Left lung (tissue), 10 donors: ENCODE measurements around the gene BNIP2. TPM values are rescaled to one million over a fixed set of nuclear protein-coding genes. Genes with fewer than 3 reads are reported as not detected.
"Not testable (repeated sequence)": the region's sequence is repeated elsewhere in the genome, so short reads cannot be mapped to it uniquely, and the experiment has no call there.

Experiments used
- ATAC-seq: fragments of 200-7000 bp; cut with Tn5 transposase; one replicate; pipeline ENCODE4 v1.9.1; 2020; ENCODE audit warnings: moderate library complexity
- DNase-seq, 4 donors: peaks; one replicate each; pipeline ENCODE4 v3.0.0-alpha.2; 2013 to 2020
- H3K27ac ChIP-seq, 2 donors: fragments of 200-600 bp; sonication (generic) in 1 of 2; one replicate each; pipeline versions ENCODE4 v1.5.0 to v1.8.0; 2020 to 2021
- H3K27me3 ChIP-seq, 2 donors: fragments of 200-600 bp; sonication (generic) in 1 of 2; one replicate each; pipeline versions ENCODE4 v1.5.0 to v1.8.0; 2020 to 2021
- H3K36me3 ChIP-seq, 2 donors: fragments of 200-600 bp; sonication (generic) in 1 of 2; one replicate each; pipeline versions ENCODE4 v1.5.0 to v1.8.0; 2020 to 2021
- H3K4me1 ChIP-seq, 2 donors: fragments of 200-600 bp; one replicate each; pipeline ENCODE4 v1.8.0; 2021
- H3K4me3 ChIP-seq, 2 donors: fragments of 200-600 bp; sonication (generic) in 1 of 2; one replicate each; pipeline versions ENCODE4 v1.5.0 to v1.8.0; 2020 to 2021; ENCODE audit warnings: mild to moderate bottlenecking in 1 of 2
- H3K9me3 ChIP-seq, 2 donors: fragments of 200-600 bp; sonication (generic) in 1 of 2; one replicate each; pipeline versions ENCODE4 v1.5.0 to v1.8.0; 2020 to 2021
- CTCF ChIP-seq, 2 donors: fragments of 200-600 bp; sonication (generic) in 1 of 2; IDR thresholded peaks; one replicate each; pipeline versions ENCODE4 v1.5.0 to v1.8.0; 2021; ENCODE audit warnings: antibody characterized with exemption in 2 of 2
- intact Hi-C, 2 donors: fragments of 100-400 bp; cut with DNase I; formaldehyde crosslinking; loops; one replicate each; pipeline versions ENCODE4 v1.11.2 to v1.14.2; 2022
- polyA plus RNA-seq, 6 donors: library from polyadenylated mRNA; unstranded; fragments of 120-200 nt; gene quantifications; one replicate each; pipeline ENCODE4 v1.2.1, GENCODE V29; 2013; ENCODE audit not compliant: insufficient read length in 6 of 6
- total RNA-seq, 2 donors: library from RNA; stranded (reverse); fragmentation: NEBNext Ultra II Directional; extraction: Animal tissue kit (Norgen Biotek cat#: 25700); gene quantifications; one replicate each; pipeline ENCODE4 v1.2.1, GENCODE V29; 2021
- donor health status: DM: no; HTN: yes; CAD: no.
- donor health status: DM: no; HTN: no; CAD: no.

The BNIP2 gene
- total and polyA plus RNA-seq, 8 donors = 66.0 to 87.3 (median 73.7) TPM

- Histone ChIP-seq H3K36me3 (peaks cover 0 to 76% of the 10 kb centered on the region in 2 donors), H3K27me3 (no peaks in the 10 kb centered on the region), H3K27ac (no peak overlapping the region), H3K4me1 (no peaks in the 10 kb centered on the region), H3K4me3 (no peak overlapping the region), H3K9me3 (no peaks in the 10 kb centered on the region)
- intact Hi-C loops = no loop called here
- ATAC-seq = no peak
- no peak for DNase-seq
- no peak for TF ChIP-seq CTCF (IDR thresholded peaks at IDR 0.05)
These were observed 44.4 kb downstream of the BNIP2 start for GRCh38 chr15:59644756-59645155.

DNA sequence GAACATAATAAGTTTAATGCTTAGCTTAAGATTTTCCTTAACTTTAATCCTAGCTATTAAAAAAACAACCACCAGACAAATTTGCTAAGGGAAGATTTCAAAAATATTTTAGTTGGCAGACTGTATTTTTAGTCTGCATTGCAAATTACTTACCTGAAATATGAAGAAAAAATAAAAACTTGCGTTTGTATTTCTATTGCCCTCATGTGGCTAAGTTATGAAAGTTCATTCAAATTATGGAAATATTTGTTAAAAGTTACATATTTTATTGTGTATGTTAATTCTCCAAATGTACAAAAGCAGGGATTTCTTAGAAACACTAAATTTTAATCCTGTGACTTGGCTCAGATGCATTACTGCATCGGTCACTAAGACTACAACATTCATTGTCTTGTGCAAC, 46.8 kb downstream of the BNIP2 start:
- H3K27me3 ChIP-seq = no peaks in the 10 kb centered on the region
- no peak for TF ChIP-seq CTCF (IDR thresholded peaks at IDR 0.05)
- H3K9me3 ChIP-seq = no peaks in the 10 kb centered on the region
- peaks cover 0 to 78% of the 10 kb centered on the region in 2 donors for H3K36me3 ChIP-seq
- intact Hi-C loops = no loop called here
- no peak overlapping the region for H3K4me3 ChIP-seq
- DNase-seq (no peak), ATAC-seq (no peak)
- H3K27ac ChIP-seq = no peak overlapping the region
- H3K4me1 ChIP-seq = no peaks in the 10 kb centered on the region

DNA sequence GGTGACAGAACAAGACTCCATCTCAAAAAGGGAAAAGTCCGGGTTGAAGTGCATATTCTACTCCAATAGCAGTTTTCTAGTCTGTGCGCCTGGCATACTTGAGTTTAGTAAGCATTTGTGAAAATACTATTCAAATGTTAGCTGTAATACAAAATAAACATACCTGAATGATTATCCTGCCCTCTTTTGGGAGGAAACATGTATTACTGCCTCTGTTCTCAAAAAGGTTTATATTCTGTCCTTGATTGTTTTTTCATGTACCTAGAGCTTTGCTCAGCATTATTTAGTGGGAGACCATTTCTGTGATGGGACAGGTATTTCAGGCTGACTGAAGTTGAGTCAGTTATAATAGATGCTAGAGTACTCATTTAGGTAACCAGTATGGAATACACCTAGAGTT, 51.6 kb downstream of the BNIP2 start:
- intact Hi-C loops, H3K4me1 ChIP-seq, H3K27ac ChIP-seq, H3K4me3 ChIP-seq, DNase-seq, H3K9me3 ChIP-seq, H3K27me3 ChIP-seq: not testable (repeated sequence)
- peaks cover 0 to 43% of the 10 kb centered on the region in 2 donors for H3K36me3 ChIP-seq
- peak; percentile 72 for ATAC-seq

GRCh38 chr15:59636184-59636583, 52.9 kb downstream of the BNIP2 start:
- Histone ChIP-seq H3K4me3 (no peak overlapping the region), H3K4me1 (no peaks in the 10 kb centered on the region), H3K27me3 (no peaks in the 10 kb centered on the region), H3K27ac (no peak overlapping the region), H3K9me3 (no peaks in the 10 kb centered on the region), H3K36me3 (peaks cover 0 to 35% of the 10 kb centered on the region in 2 donors)
- ATAC-seq (no peak), DNase-seq (no peak)
- intact Hi-C loops = no loop called here
- TF ChIP-seq CTCF (IDR thresholded peaks at IDR 0.05) = no peak

GRCh38 chr15:59632714-59633113, 56.4 kb downstream of the BNIP2 start:
- H3K4me3 ChIP-seq = no peak overlapping the region
- H3K27me3 ChIP-seq = no peaks in the 10 kb centered on the region
- TF ChIP-seq CTCF (IDR thresholded peaks at IDR 0.05) = no peak
- H3K36me3 ChIP-seq = peaks cover 0 to 8% of the 10 kb centered on the region in 2 donors
- DNase-seq (no peak), ATAC-seq (no peak)
- H3K9me3 ChIP-seq = no peaks in the 10 kb centered on the region
- intact Hi-C loops = no loop called here
- no peak overlapping the region for H3K27ac ChIP-seq
- H3K4me1 ChIP-seq = no peaks in the 10 kb centered on the region

GRCh38 chr15:59622289-59622688, 66.8 kb downstream of the BNIP2 start:
- intact Hi-C loops = no loop called here

More at GRCh38 chr15:59622289-59622688, 66.8 kb downstream of the BNIP2 start:
- Histone ChIP-seq H3K36me3 (no peaks in the 10 kb centered on the region), H3K27ac (no peak overlapping the region), H3K4me1 (no peaks in the 10 kb centered on the region), H3K9me3 (no peaks in the 10 kb centered on the region), H3K4me3 (no peak overlapping the region), H3K27me3 (peaks cover 0 to 16% of the 10 kb centered on the region in 2 donors)
- ATAC-seq (peak; percentile 67), DNase-seq (no peak)
- TF ChIP-seq CTCF (IDR thresholded peaks at IDR 0.05) = no peak
